Stimulated activated CD4-positive, alpha-beta T cell treated with anti-CD3 and anti-CD28 coated beads, Interleukin-15, amount 100 ng/mL, for 1 hour (primary cell): Measurements from ENCODE around the gene SAP30BP.
A peak's percentile ranks its signal among the peaks of the same experiment; 100 is the strongest.
"Not testable (repeated sequence)": the region's sequence is repeated elsewhere in the genome, so short reads cannot be mapped to it uniquely, and the experiment has no call there.

ENCODE experiments used
- DNase-seq, 2 donors: peaks; one replicate each; pipeline ENCODE4 v3.0.0-alpha.2; 2020; ENCODE audit warnings: low read depth in 1 of 2, low spot score in 1 of 2

SAP30BP gene

DNA sequence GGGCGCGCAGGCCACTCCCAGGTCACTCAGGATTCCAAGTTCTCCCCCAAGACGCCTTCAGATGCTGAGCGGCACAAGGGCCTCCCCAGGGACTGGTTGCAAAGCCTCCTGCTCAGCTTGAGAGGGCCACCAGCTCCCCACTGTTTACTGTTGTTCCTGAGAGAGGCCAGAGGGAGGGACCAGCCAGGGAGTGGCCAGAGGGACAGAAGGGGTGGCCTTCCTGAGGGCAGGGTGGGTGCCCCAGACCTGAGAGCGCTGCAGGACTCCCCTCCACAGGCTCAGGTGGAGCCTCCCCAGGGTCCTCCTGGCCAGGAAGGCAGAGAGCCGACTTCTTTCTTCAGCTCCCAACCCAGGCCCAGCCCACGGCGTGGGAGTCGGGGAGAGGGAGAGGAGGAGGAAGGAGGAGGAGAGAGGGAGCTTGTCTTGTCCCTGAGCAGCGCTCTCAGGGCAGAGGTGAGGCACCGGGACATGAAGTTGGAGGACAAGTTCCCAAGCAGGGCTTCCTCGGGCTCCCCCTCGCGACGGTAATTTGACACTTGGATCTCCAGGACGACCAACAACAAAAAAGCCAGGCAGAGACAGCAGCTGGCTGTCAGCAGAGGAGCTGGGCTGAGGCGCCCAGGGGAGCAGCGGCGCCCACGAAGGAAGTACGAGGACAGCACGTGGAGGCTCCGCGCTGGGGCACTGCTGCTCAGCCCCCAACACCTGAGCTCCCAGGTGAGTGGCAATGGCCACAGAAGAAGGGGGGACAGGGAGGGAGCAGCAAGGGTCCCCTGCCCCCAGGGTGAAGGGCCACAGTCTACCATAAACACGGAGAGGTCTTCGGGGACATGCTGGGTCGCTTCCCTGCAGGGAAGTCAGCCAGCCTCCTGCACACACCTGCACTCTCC, 33.4 kb upstream of the SAP30BP start:
- peak in 1 of 2 donors; percentile 35 for DNase-seq

DNA sequence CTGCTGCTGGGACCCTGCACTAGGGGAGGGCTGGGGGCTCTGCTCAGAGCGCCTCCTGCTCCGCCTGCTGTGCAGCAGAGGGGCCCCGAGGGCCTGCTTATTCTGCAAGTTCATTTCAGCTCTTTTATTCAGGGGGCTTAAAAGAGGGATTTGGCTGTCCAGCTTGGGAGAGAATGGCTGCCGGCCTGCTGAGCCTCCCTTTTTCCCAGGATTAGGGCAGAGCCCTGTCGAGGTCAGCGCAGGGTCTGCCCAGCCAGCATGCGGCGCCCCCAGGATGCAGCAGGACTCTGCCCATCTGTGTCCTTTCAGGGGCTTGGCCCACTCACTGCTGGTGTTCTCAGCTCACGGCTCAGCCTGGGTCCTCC, 32.8 kb upstream of the SAP30BP start:
- DNase-seq: no peak

DNA sequence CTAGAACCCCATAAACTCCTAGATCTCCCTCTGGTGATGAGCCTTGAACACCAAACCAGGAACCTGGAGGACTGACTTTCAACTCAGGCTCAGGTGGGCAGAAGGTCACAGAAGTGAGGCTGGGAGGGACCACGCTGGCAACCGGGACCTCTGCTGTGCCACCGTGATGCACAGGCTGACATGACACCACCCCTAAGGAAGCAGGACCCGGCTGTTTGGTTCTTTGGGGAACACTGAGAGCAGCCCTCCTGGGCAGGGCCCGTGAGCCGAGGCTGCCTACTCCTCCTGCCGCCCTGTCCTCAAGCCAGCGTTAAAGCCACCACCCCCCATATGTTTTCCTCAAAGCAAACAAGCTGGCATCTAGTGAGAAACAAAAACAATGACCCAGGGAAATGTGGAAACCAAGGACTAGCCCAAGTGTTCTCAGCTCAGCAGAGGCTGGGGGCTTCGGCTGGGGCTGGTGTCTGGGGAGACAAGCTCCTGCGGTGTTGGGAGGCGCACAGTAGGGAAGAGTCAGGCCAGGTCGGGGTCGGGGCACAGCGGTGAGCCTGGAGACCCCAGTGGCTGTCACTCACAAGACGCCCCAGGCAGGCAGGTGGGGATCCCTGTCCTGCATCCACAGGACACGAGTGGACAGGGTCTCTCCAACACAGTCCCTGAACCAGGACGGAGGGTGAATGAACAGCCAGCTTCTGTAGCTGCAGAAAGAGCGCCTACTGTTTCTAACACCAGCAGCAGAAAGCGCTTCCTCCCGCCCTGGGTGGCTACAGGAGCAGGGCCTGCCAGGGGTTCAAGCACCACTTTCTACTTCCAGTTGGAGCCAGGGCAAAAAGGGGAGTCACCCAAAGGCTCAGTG, 32.2 kb upstream of the SAP30BP start:
- DNase-seq: no peak

- no peak for DNase-seq
Measured at GRCh38 chr17:75635610-75636202, 31.4 kb upstream of the SAP30BP start.

DNA sequence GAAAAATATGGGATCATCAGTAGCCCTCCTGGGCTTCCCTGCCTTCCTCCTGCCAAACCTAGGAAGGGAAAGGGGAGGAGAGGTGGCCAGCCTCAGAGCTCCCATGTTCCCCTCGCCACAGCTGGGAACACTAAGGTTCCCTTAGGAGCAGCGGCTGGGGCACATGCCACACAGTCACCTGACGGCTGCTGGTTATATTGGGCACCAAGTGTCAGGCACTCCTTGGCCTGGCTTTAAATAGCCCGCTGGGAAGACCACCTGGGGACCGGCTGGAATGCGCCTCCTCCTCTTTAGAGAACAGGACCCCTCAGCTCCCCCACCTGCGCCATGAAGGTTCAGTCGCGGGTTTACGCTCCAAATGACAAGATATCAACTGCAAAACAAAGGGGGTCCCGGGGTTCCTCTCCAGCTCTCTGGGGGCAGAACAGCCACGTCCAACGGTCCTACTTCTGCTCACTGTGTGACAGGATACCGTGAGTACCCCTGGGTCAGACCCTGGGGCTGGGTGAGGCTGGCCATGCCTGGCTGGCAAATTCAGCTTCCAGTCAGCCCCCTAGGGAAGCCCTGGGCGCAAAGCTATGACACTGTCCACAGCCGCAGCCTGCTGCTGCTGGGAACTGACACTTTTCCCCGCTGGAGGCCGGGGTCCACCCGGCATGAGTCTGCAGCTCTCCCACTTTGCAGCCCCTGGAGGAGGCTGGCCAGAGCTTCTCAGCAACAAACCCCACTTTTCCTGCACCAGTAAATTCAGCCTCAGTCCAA, 30.6 kb upstream of the SAP30BP start:
- no peak for DNase-seq

DNA sequence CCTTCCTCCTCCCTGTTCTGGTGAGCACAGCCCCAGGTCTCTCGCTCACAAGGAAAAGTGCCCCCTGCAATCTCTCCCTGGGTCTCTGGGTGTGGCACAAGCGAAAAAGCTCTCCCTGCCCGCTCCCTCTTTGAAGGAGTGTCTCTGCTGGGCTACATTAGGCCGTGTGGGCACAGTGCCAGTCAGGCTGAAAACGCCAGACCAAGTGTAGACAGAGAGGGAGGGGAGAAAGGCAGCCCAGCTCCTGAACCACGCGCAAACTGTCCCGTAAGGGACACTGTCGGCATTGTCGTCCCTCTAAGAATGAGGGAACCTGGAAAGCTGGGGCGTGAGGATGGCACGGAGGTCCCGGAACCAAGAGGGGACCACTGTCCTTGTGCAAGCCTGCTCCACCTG, 30.0 kb upstream of the SAP30BP start:
- DNase-seq: no peak

DNA sequence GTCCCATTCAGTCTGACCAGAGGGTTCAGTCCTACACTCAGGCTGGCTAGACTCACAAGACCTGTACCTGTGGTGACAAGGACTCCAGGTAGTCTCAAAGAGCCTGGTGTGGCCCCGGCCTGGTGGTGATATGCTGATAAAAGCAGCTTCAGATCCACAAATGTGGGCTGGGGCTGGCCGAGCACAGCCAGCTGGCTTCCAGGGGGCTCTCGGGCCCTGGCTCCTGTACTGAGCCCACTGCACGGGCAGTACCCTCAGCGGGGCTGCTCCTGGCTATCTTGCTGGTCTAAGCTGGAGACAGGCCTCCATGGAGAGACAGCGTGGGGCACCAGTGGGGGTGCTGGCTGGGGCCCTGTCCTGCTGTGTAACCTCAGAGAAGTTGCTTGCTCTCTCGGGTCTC, 29.6 kb upstream of the SAP30BP start:
- no peak for DNase-seq

DNA sequence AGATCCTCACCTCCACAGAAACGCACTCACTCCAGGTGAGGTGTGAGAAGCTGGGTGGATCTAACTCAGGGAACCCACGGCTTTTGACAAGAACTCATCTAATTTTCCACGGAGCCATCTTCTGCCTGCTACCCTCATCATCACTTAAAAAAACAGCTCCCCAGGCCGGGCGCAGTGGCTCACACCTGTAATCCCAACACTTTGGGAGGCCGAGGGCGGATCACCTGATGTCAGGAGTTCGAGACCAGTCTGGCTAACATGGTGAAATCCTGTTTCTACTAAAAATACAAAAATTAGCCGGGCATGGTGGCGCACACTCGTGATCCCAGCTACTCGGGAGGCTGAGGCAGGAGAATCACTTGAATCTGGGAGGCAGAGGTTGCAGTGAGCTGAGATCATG, 29.1 kb upstream of the SAP30BP start:
- not testable (repeated sequence) for DNase-seq

DNA sequence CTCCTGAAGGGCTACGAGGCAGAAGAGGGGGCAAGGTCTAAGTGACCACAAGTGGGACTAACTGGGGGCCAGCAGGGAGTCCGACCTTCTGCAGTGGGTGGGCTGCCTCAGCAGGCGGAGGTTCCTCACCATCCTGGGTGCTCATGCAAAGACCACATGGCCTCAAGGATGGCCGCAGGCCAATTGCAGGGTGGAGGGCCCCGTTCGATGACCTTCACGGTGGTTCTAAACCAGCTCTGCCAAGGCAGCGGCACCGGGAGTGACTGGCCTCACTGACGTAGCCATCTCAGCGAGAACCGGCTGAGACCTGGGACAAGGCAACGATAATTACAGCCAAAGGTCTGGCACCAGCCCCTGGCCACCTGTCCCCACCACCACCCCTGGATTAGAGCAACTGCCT, 28.2 kb upstream of the SAP30BP start:
- no peak for DNase-seq

DNA sequence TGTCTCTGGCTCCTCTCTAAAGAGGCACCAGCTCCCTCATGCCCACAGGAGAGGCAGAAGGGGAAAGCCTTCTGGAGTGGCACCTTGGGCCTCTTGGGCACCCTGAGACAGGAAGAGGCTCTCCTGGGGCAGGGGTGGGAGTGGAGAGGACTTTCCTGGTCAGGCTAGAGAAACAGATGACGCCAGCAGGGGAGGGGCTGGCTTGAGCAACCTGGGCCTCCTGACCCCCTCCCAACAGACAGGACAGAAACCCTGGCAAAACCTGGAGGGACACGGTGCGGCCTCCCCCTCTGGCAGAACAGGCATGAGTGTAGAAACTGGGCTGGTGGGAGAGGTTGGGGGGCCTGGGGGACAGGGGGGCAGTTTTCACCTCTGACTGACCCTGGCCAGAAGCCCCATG, 27.8 kb upstream of the SAP30BP start:
- DNase-seq: no peak

DNA sequence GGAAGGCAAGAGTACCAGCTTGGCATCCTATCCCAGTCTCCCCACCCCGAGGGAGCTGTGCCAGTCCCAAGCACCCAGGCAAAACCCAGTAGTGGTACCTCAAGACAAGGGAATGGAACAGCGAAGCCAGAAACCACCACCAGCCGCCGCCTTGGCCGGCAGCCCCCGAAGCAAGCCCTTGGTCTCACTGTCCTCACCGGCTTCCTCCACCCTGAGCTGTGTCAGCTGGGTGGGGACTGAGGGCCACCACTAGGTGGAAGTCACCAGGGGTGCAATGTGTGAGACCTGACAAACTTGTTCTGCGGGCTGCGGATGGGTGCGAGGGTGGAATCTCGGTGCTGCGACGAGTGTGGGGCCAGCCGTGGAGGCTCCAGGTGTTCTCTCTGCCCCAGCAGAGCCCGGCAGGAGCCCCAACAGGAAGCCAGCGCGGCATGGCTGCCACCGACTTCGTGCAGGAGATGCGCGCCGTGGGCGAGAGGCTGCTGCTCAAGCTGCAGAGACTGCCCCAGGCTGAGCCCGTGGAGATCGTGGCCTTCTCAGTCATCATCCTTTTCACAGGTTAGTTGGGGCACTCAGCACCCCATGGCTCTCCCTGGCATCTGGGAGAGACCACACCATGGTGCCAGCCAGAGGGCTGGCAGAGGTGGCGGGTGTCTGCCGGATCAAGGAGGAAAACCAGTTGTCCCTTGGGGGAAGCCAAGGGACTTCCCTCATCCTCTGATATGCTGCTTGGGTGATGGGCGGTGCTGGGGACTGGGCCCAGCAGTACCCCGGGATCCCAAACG, 27.2 kb upstream of the SAP30BP start:
- no peak for DNase-seq

DNA sequence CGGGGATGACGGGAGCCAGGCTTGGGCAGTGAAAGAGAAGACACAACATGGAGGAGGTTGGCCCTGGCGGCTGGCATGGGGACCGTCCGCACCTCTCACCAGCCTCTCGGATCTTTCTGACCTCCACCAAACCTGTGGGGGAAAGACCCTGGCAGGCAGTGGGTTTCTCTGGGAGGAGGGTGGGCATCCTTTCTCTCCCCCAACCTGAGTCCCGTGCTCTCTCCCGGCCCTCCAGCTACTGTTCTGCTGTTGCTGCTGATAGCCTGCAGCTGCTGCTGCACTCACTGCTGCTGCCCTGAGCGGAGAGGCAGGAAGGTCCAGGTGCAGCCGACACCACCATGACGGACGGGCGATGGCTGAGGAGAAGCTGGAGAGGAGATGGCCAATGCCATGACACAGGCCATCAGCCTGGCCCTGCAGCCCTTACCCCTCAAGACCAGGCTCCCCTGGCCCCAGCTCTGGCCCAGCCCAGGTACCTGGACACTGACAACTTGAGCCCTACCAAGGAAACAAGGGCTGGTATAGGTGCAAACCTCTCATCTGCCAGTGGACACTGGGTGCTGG, 26.5 kb upstream of the SAP30BP start:
- no peak for DNase-seq

GRCh38 chr17:75641343-75641742, 25.8 kb upstream of the SAP30BP start:
- DNase-seq: no peak

GRCh38 chr17:75642182-75642783, 24.9 kb upstream of the SAP30BP start:
- DNase-seq: no peak

GRCh38 chr17:75642784-75643642, 24.1 kb upstream of the SAP30BP start:
- no peak for DNase-seq

DNA sequence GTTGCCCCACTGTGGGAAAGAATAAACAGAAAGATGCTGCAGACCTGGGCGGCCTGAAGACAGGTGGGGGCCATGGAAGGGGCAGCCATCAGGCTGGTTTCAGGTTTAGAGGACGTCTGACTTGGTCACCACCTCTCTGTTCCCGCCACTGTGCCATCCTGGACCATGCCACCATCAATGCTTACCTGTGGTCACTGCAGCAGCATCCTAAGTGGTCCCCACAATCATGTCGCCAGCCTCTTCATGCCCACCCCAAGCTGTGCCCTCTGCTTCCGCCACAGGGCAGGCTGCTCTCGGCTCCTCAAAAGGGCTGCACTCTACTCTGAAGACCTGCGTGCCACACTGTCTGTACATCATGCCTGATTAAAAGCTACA, 23.5 kb upstream of the SAP30BP start:
- no peak for DNase-seq

DNA sequence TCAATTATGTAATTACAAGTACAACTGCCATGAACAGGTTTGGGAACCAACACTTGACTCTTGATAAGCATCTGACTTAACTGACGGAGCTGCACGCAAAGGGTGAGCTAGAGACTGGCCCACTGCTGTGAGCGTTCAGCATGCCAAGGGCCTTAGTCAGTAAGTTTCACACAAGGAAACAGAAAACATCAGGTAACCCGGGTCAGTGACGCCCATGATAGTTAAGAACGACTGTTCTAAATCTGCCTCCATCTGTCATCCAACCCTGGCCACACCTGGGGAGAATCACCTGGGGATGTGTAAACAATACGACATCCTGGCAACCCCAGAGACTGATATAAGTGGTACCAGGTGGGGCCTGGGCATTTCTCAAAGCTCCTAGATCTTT, 21.6 kb upstream of the SAP30BP start:
- no peak for DNase-seq

DNA sequence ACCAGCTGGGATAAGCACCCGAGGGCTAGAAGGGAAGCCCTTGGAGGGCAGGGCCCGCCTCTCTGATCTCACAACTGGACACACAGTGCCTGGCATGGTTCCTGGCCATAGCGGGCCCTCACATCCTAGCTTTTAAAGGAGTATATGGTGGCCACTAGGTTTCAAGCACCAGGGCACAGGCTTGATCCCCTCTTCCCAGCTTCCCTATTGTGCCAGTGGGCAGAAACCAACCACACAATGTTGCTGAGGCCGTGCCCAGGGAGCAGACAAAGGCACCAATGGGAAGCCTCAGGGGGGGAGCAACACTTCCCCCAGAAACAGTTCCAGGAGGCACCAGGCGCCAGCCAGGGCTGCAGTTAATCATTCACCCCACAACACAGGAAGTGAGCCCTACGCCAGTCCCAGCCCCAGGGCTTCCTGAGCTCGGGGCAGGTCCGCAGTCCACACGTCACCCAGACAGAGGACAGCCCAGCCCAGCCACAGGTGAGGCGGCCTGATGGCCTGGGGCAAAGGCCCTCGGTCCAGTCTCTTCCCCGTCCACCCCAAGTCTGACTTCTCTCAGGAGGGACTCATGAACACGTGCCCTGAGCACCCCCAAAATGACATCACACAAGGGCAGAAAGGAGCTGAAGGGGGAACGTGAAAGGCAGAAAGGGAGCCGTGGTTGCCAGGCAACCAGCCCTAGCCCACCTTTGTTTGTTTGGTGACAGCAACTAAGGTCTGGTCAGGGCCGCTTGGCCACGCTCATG, 21.1 kb upstream of the SAP30BP start:
- DNase-seq: no peak
